Stimulated activated CD4-positive, alpha-beta T cell treated with anti-CD3 and anti-CD28 coated beads, Interleukin-1b, Interleukin-23, amount 100 ng/mL, for 1 hour (primary cell): ENCODE data around the gene STAT5B.
"Not testable (repeated sequence)": the region's sequence is repeated elsewhere in the genome, so short reads cannot be mapped to it uniquely, and the experiment has no call there.

Experiments used
- DNase-seq, 2 donors: peaks; one replicate each; pipeline ENCODE4 v3.0.0-alpha.2; 2020; ENCODE audit warnings: low read depth in 2 of 2

STAT5B gene

GRCh38 chr17:42233994-42234393 lies 42.2 kb downstream of the STAT5B start:
- no peak for DNase-seq

- DNase-seq: no peak
Observed at GRCh38 chr17:42233156-42233555, 43.0 kb downstream of the STAT5B start.

- DNase-seq: no peak
Observed at GRCh38 chr17:42230225-42230624, 46.0 kb downstream of the STAT5B start.

- DNase-seq: no peak
Observed at GRCh38 chr17:42227849-42228700, 48.1 kb downstream of the STAT5B start.

- DNase-seq: no peak
Observed at GRCh38 chr17:42225646-42226045, 50.5 kb downstream of the STAT5B start.

- DNase-seq: no peak
Observed at GRCh38 chr17:42224651-42225050, 51.5 kb downstream of the STAT5B start.

GRCh38 chr17:42221886-42222745 lies 54.1 kb downstream of the STAT5B start:
- peak; percentile 27 to 37 for DNase-seq

- DNase-seq: not testable (repeated sequence)
Observed at GRCh38 chr17:42219280-42219679, 56.9 kb downstream of the STAT5B start.

GRCh38 chr17:42214156-42214555 lies 62.0 kb downstream of the STAT5B start:
- DNase-seq: no peak

GRCh38 chr17:42212382-42212781 lies 63.8 kb downstream of the STAT5B start:
- no peak for DNase-seq

- not testable (repeated sequence) for DNase-seq
Observed at GRCh38 chr17:42211921-42212341, 64.3 kb downstream of the STAT5B start.

GRCh38 chr17:42210046-42210445 lies 66.1 kb downstream of the STAT5B start:
- DNase-seq: no peak

GRCh38 chr17:42206153-42206612 lies 70.0 kb downstream of the STAT5B start:
- DNase-seq: not testable (repeated sequence)

- DNase-seq: no peak
Observed at GRCh38 chr17:42203354-42203753, 72.8 kb downstream of the STAT5B start.

- no peak for DNase-seq
Observed at GRCh38 chr17:42202696-42203095, 73.5 kb downstream of the STAT5B start.

GRCh38 chr17:42202159-42202558 lies 74.0 kb downstream of the STAT5B start:
- no peak for DNase-seq

- DNase-seq: no peak
Observed at GRCh38 chr17:42201458-42201772, 74.8 kb downstream of the STAT5B start.

- DNase-seq: no peak
Observed at GRCh38 chr17:42200706-42201457, 75.3 kb downstream of the STAT5B start.

- no peak for DNase-seq
Observed at GRCh38 chr17:42199416-42200011, 76.7 kb downstream of the STAT5B start.

GRCh38 chr17:42198897-42199296 lies 77.3 kb downstream of the STAT5B start:
- DNase-seq: no peak

GRCh38 chr17:42197564-42198156 lies 78.5 kb downstream of the STAT5B start:
- DNase-seq: no peak
